K562 (cell line): Measurements from ENCODE around the gene RSPH6A. TPM values are rescaled to one million over a fixed set of nuclear protein-coding genes. Genes with fewer than 3 reads are reported as not detected.
A peak's percentile ranks its signal among the peaks of the same experiment; 100 is the strongest.

Experiments
- DACH1 ChIP-seq: fragments of 450-650 bp; IDR thresholded peaks from 2 replicates; pipeline ENCODE4 v1.6.1; 2018; ENCODE audit not compliant: partially characterized antibody
- GATAD2B ChIP-seq: fragments of 450-650 bp; IDR thresholded peaks from 2 replicates; pipeline ENCODE4 v1.6.1; 2017; ENCODE audit warnings: mild to moderate bottlenecking, borderline replicate concordance
- HIVEP1 ChIP-seq: fragments of 250-450 bp; sonication (Bioruptor Pico); IDR thresholded peaks from 2 replicates; pipeline ENCODE4 v1.4.0; 2020; ENCODE audit warnings: mild to moderate bottlenecking
- JUND ChIP-seq, 2 experiments: IDR thresholded peaks; 2 replicates in 1 of 2; 3 replicates in 1 of 2; pipeline ENCODE4 v1.6.1; 2011; ENCODE audit warnings: borderline replicate concordance in 2 of 2, low read depth in 2 of 2, low read length in 2 of 2, improper control_type of control experiment in 1 of 2, missing biosample characterization in 1 of 2, missing genetic modification characterization in 1 of 2, missing genetic modification reagents in 1 of 2
- KLF1 ChIP-seq: fragments of 450-650 bp; IDR thresholded peaks from 2 replicates; pipeline ENCODE4 v1.6.1; 2016; ENCODE audit warnings: missing genetic modification characterization, missing compliant biosample characterization
- PHB2 ChIP-seq: fragments of 450-650 bp; IDR thresholded peaks from 2 replicates; pipeline ENCODE4 v1.6.1; 2017; ENCODE audit warnings: low read depth
- SAP30 ChIP-seq: fragments of 200-600 bp; sonication (generic); IDR thresholded peaks from 2 replicates; pipeline ENCODE4 v1.6.1; 2012; ENCODE audit warnings: borderline replicate concordance, low read depth, mild to moderate bottlenecking, moderate library complexity, low read length, control low read depth, inconsistent platforms; ENCODE audit not compliant: insufficient read depth, poor library complexity, severe bottlenecking
- SMAD2 ChIP-seq: fragments of 150-350 bp; IDR thresholded peaks from 2 replicates; pipeline ENCODE4 v1.6.1; 2014; ENCODE audit warnings: low read depth, mild to moderate bottlenecking, low read length
- SRSF7 ChIP-seq: fragments of 200-400 bp; formaldehyde crosslinking; optimal IDR thresholded peaks from 2 replicates; pipeline ENCODE3; 2017; ENCODE audit warnings: mild to moderate bottlenecking, low read depth, low read length
- ZNF354B ChIP-seq: fragments of 250-450 bp; sonication (Bioruptor Pico); IDR thresholded peaks from 2 replicates; pipeline ENCODE4 v1.4.0; 2020
- polyA plus RNA-seq, 8 experiments: library from polyadenylated mRNA; depleted of rRNA in 4 of 8; stranded (reverse) in 5 of 8; unstranded in 3 of 8; fragments of >200 nt; fragmentation: Nextera tagmentation in 2 of 8; fragmentation: Illumina TruSeq in 1 of 8; extraction: Ambion mirVana in 2 of 8; extraction: Trizol in 1 of 8; gene quantifications; 2 replicates each; pipeline versions ENCODE4 v1.2.1 to v1.2.3, GENCODE V29; 2011 to 2014; ENCODE audit warnings: inconsistent platforms in 1 of 8, missing spikeins in 1 of 8
- total RNA-seq, 7 experiments: library from RNA; depleted of rRNA in 6 of 7; stranded (reverse); fragments of >200 nt in 6 of 7; fragmentation: Illumina TruSeq in 2 of 7; extraction: Trizol in 2 of 7; gene quantifications; 2 replicates each; pipeline versions ENCODE4 v1.2.1 to v1.2.3, GENCODE V29; 2011 to 2021; ENCODE audit warnings: low replicate concordance in 1 of 7
- TF ChIP-seq, protein P1 (sequence below): fragments of 450-650 bp; IDR thresholded peaks from 2 replicates; pipeline ENCODE4 v1.6.1; 2017; ENCODE audit warnings: antibody characterized with exemption
- TF ChIP-seq, protein P2 (sequence below): sonication (generic); formaldehyde crosslinking; IDR thresholded peaks from 2 replicates; pipeline ENCODE4 v1.8.1; 2023; ENCODE audit warnings: mild to moderate bottlenecking, missing genetic modification reagents
- TF ChIP-seq, protein P3 (sequence below), 2 experiments: fragments of 450-650 bp in 1 of 2; sonication (generic) in 1 of 2; formaldehyde crosslinking; conservative IDR thresholded peaks; 2 replicates each; pipeline versions ENCODE4 v1.4.0 to v1.8.1; 2020 to 2022; ENCODE audit warnings: mild to moderate bottlenecking in 1 of 2, missing genetic modification reagents in 1 of 2
- TF ChIP-seq, protein P4 (sequence below): fragments of 450-650 bp; IDR thresholded peaks from 2 replicates; pipeline ENCODE4 v1.6.1; 2018; ENCODE audit not compliant: partially characterized antibody

Gene RSPH6A
- total and polyA plus RNA-seq, 9 of the 15 experiments (the other 6 are each of a cell fraction or from before 2014, with no cell fraction given), result 0.03 to 0.15 (median 0.07) TPM; not detected in 5

DNA sequence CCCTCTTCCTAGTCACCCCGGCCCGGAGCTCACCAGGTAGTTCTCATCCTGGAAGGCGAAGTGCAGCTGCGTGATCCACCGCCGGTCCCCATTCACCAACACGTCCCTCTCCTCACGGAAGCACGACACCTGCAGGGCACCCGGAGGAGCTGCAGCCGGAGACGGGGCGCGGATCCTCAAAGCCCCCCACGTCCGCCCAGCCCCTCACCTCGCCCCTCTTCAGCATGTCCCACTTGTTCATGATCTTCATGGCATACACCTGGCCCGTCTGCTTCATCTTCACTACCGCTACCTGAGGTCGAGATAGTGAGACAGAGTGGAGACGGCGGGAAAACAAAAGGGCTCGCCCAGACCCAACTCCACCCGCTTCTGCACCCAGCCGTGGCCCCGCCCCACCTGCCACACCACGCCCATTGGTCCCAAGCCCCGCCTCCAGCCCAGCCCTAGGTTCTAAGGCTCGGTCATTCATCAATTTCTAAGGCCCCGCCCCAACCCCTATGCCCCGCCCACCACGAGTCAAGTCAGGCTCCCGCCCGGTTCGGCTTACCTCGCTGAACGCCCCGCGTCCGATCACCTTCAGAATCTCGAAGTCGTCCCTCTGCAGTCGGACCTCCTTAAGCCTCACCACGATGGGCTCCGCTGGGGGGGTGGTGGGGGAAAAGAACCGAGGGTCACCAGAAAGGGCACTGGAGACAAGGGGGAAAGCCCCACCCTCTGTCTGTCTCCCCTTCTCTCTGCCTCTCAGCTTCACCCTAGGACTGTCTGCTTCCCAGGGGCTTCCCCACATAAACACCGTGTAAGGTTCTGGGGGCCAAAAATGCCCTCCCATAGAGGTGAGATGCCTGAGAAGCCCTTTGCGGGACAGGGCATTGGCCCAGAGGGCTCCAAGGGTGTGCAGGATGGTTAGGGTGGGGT, 35.6 kb downstream of the RSPH6A start (continued):
- TF ChIP-seq SAP30 (no peak), DACH1 (no peak), GATAD2B (no peak), SRSF7 (no peak), HIVEP1 (no peak), PHB2 (no peak), KLF1 (tag) (no peak), JUND (IDR thresholded peaks at IDR 0.05; ENCODE audit: borderline replicate concordance, low read depth, low read length) (peak; percentile 48; the same call in 1 of the 2 replicates), JUND (tag; IDR thresholded peaks at IDR 0.05; ENCODE audit: borderline replicate concordance, low read depth, low read length) (no peak), SMAD2 (no peak), ZNF354B (CRISPR knock-in tag) (no peak)
- TF ChIP-seq, protein P1, sequence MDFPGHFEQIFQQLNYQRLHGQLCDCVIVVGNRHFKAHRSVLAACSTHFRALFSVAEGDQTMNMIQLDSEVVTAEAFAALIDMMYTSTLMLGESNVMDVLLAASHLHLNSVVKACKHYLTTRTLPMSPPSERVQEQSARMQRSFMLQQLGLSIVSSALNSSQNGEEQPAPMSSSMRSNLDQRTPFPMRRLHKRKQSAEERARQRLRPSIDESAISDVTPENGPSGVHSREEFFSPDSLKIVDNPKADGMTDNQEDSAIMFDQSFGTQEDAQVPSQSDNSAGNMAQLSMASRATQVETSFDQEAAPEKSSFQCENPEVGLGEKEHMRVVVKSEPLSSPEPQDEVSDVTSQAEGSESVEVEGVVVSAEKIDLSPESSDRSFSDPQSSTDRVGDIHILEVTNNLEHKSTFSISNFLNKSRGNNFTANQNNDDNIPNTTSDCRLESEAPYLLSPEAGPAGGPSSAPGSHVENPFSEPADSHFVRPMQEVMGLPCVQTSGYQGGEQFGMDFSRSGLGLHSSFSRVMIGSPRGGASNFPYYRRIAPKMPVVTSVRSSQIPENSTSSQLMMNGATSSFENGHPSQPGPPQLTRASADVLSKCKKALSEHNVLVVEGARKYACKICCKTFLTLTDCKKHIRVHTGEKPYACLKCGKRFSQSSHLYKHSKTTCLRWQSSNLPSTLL, result no peak
- TF ChIP-seq, protein P2, sequence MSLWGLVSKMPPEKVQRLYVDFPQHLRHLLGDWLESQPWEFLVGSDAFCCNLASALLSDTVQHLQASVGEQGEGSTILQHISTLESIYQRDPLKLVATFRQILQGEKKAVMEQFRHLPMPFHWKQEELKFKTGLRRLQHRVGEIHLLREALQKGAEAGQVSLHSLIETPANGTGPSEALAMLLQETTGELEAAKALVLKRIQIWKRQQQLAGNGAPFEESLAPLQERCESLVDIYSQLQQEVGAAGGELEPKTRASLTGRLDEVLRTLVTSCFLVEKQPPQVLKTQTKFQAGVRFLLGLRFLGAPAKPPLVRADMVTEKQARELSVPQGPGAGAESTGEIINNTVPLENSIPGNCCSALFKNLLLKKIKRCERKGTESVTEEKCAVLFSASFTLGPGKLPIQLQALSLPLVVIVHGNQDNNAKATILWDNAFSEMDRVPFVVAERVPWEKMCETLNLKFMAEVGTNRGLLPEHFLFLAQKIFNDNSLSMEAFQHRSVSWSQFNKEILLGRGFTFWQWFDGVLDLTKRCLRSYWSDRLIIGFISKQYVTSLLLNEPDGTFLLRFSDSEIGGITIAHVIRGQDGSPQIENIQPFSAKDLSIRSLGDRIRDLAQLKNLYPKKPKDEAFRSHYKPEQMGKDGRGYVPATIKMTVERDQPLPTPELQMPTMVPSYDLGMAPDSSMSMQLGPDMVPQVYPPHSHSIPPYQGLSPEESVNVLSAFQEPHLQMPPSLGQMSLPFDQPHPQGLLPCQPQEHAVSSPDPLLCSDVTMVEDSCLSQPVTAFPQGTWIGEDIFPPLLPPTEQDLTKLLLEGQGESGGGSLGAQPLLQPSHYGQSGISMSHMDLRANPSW (CRISPR knock-in tag), result 0 out of 2 replicates have a peak, but pooled peaks have one; percentile 35
- TF ChIP-seq, protein P3, sequence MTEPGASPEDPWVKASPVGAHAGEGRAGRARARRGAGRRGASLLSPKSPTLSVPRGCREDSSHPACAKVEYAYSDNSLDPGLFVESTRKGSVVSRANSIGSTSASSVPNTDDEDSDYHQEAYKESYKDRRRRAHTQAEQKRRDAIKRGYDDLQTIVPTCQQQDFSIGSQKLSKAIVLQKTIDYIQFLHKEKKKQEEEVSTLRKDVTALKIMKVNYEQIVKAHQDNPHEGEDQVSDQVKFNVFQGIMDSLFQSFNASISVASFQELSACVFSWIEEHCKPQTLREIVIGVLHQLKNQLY (CRISPR knock-in tag; conservative IDR thresholded peaks at IDR 0.05), result no peak
- TF ChIP-seq, protein P4, sequence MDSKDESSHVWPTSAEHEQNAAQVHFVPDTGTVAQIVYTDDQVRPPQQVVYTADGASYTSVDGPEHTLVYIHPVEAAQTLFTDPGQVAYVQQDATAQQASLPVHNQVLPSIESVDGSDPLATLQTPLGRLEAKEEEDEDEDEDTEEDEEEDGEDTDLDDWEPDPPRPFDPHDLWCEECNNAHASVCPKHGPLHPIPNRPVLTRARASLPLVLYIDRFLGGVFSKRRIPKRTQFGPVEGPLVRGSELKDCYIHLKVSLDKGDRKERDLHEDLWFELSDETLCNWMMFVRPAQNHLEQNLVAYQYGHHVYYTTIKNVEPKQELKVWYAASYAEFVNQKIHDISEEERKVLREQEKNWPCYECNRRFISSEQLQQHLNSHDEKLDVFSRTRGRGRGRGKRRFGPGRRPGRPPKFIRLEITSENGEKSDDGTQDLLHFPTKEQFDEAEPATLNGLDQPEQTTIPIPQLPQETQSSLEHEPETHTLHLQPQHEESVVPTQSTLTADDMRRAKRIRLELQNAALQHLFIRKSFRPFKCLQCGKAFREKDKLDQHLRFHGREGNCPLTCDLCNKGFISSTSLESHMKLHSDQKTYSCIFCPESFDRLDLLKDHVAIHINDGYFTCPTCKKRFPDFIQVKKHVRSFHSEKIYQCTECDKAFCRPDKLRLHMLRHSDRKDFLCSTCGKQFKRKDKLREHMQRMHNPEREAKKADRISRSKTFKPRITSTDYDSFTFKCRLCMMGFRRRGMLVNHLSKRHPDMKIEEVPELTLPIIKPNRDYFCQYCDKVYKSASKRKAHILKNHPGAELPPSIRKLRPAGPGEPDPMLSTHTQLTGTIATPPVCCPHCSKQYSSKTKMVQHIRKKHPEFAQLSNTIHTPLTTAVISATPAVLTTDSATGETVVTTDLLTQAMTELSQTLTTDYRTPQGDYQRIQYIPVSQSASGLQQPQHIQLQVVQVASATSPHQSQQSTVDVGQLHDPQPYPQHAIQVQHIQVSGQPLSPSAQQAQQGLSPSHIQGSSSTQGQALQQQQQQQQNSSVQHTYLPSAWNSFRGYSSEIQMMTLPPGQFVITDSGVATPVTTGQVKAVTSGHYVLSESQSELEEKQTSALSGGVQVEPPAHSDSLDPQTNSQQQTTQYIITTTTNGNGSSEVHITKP, result peak; percentile 10
